ENCODE data around the gene RAI1. TPM values are rescaled to one million over a fixed set of nuclear protein-coding genes. Genes with fewer than 3 reads are reported as not detected.

RAI1 gene
- total and polyA plus RNA-seq, 10 of the 15 experiments (the other 5 are each of a cell fraction or from before 2014, with no cell fraction given), result 0.66 to 37.7 (median 6.0) TPM

- RAD21 ChIA-PET (ENCODE audit: unreplicated experiment), result interaction anchor here (0.5 kb wide), 1 partner anchor 87 kb away, joined by 3 read pairs; no protein-coding TSS in a partner anchor
- H4K20me1 ChIP-seq (ENCODE audit: control insufficient read depth, insufficient read depth), result no peaks in the 10 kb centered on the region; the same call in 1 of the 2 replicates
- no peak overlapping the region for H3K9ac ChIP-seq (ENCODE audit: control insufficient read depth, insufficient read depth, low read length)
- SMC1A ChIA-PET (ENCODE audit: uncharacterized antibody, unreplicated experiment), result interaction anchor here (0.6 to 1.1 kb wide), 2 partner anchors 47 to 80 kb away, joined by 3 read pairs; no protein-coding TSS in a partner anchor
- H3K9me3 ChIP-seq (replicated peaks; ENCODE audit: control insufficient read depth, insufficient read depth, low read length), result no peaks in the 10 kb centered on the region
- H2AFZ ChIP-seq (ENCODE audit: control insufficient read depth, low read depth, low read length), result no peak overlapping the region
- DNase-seq (ENCODE audit: low read depth, low spot score) (no peak), FAIRE-seq (no peak), ATAC-seq (no peak)
- BruUV-seq (replicated peaks), result no TSS peak
- peaks cover 18% of the 10 kb centered on the region for H3K4me1 ChIP-seq (ENCODE audit: control insufficient read depth, insufficient read depth, low read length)
- H3K79me2 ChIP-seq (ENCODE audit: control insufficient read depth, insufficient read depth, low read length), result no peaks in the 10 kb centered on the region; the same call in 1 of the 2 replicates
- no peak for TF ChIP-seq ZBTB11 (CRISPR knock-in tag; IDR thresholded peaks at IDR 0.05)
- no peak for TF ChIP-seq SMARCA5 (IDR thresholded peaks at IDR 0.05)
- TF ChIP-seq NFXL1 (IDR thresholded peaks at IDR 0.05; ENCODE audit: borderline replicate concordance), result no peak
- no peak for TF ChIP-seq SMC3 (IDR thresholded peaks at IDR 0.05; ENCODE audit: borderline replicate concordance, low read length)
- no peak for TF ChIP-seq NRF1 (conservative IDR thresholded peaks at IDR 0.05; ENCODE audit: low read depth, low read length)
- no peak for TF ChIP-seq RBBP5 (conservative IDR thresholded peaks at IDR 0.05)
- H3K27me3 ChIP-seq (replicated peaks in 1 of 2; ENCODE audit: control insufficient read depth in 2 of 2, insufficient read depth in 2 of 2, low read length in 1 of 2), result no peaks in the 10 kb centered on the region
- POLR2A ChIA-PET, result no interaction called here
- in situ Hi-C loops (cut with MboI), result no loop called here
- H3K36me3 ChIP-seq (ENCODE audit: control insufficient read depth in 2 of 2, insufficient read depth in 2 of 2, low read length in 1 of 2), result peaks cover 0 to 11% of the 10 kb centered on the region in 2 experiments; a peak in 2 of 4 replicates
- H3K4me3 ChIP-seq, result no peak overlapping the region
- 55% methylated on average over 5 of the region's 5 CpGs for WGBS (ENCODE audit: insufficient coverage, insufficient replicate concordance, low lambda C conversion rate, missing lambda C conversion rate)
- H3K4me2 ChIP-seq (ENCODE audit: control insufficient read depth, insufficient read depth), result no peak overlapping the region
- H3K27ac ChIP-seq (ENCODE audit: control insufficient read depth, insufficient read depth), result no peak overlapping the region
- intact Hi-C loops (cut with micrococcal nuclease; ENCODE audit: unreplicated experiment), result no loop called here
- CTCF ChIA-PET, result interaction anchor here (1.5 kb wide), 1 partner anchor 14 kb away, joined by 3 read pairs; no protein-coding TSS in a partner anchor
Observed at GRCh38 chr17:17763734-17764133, 82.5 kb downstream of the RAI1 start.
